ENCODE measurements around the gene INIP. TPM values are rescaled to one million over a fixed set of nuclear protein-coding genes. Genes with fewer than 3 reads are reported as not detected.

The INIP gene
- total and polyA plus RNA-seq, 2 of the 13 experiments (the other 11 are each of a cell fraction or from before 2014, with no cell fraction given): 13.6 to 28.6 TPM

GRCh38 chr9:112731971-112732370, 14.1 kb upstream of the INIP start (continued):
- TF ChIP-seq PHF8 (CRISPR knock-in tag; IDR thresholded peaks at IDR 0.05) (0 out of 2 replicates have a peak, but pooled peaks have one; percentile 1), POLR2G (IDR thresholded peaks at IDR 0.05; ENCODE audit: low read depth, low read length) (peak; percentile 32; the same call in 1 of the 2 replicates), ZNF687 (CRISPR knock-in tag; IDR thresholded peaks at IDR 0.05) (no peak), BORCS8-MEF2B (CRISPR knock-in tag; IDR thresholded peaks at IDR 0.05) (0 out of 2 replicates have a peak, but pooled peaks have one; percentile 34), FLYWCH1 (CRISPR knock-in tag; IDR thresholded peaks at IDR 0.05) (no peak), ZNF280D (CRISPR knock-in tag; IDR thresholded peaks at IDR 0.05) (peak; percentile 70; the same call in 1 of the 2 replicates), ZNF646 (CRISPR knock-in tag; IDR thresholded peaks at IDR 0.05) (0 out of 2 replicates have a peak, but pooled peaks have one; percentile 43), SIX1 (CRISPR knock-in tag; IDR thresholded peaks at IDR 0.05; ENCODE audit: borderline replicate concordance) (no peak), SALL1 (CRISPR knock-in tag; IDR thresholded peaks at IDR 0.05) (peak; percentile 32; the same call in 1 of the 2 replicates), NCOA2 (CRISPR knock-in tag; IDR thresholded peaks at IDR 0.05) (peak; percentile 73), POGZ (CRISPR knock-in tag; IDR thresholded peaks at IDR 0.05) (0 out of 2 replicates have a peak, but pooled peaks have one; percentile 16), TBX2 (CRISPR knock-in tag; IDR thresholded peaks at IDR 0.05; ENCODE audit: borderline replicate concordance) (peak; percentile 40; the same call in 1 of the 2 replicates)
